WI38 (cell line): ENCODE results near the gene ROR2.

Source experiments
- H3K4me3 ChIP-seq: 2 replicates; pipeline ENCODE4 v1.5.1; 2011; ENCODE audit warnings: low read depth, mild to moderate bottlenecking, control low read depth, low read length
- CTCF ChIP-seq: IDR thresholded peaks from 2 replicates; pipeline ENCODE4 v1.5.1; 2012; ENCODE audit warnings: low read depth, mild to moderate bottlenecking, control low read depth, low read length

The ROR2 gene

GRCh38 chr9:91811024-91811909 lies 138.8 kb downstream of the ROR2 start:
- H3K4me3 ChIP-seq: no peak overlapping the region
- no peak for TF ChIP-seq CTCF

- no peak for TF ChIP-seq CTCF
Observed at GRCh38 chr9:91810286-91810905, 139.6 kb downstream of the ROR2 start.

GRCh38 chr9:91809581-91810285 lies 140.3 kb downstream of the ROR2 start:
- no peak overlapping the region for H3K4me3 ChIP-seq
- no peak for TF ChIP-seq CTCF

More at GRCh38 chr9:91810286-91810905, 139.6 kb downstream of the ROR2 start:
- no peak overlapping the region for H3K4me3 ChIP-seq

GRCh38 chr9:91807643-91808246 lies 142.3 kb downstream of the ROR2 start:
- H3K4me3 ChIP-seq: no peak overlapping the region
- TF ChIP-seq CTCF: no peak

- no peak overlapping the region for H3K4me3 ChIP-seq
- no peak for TF ChIP-seq CTCF
Observed at GRCh38 chr9:91805031-91805430, 145.0 kb downstream of the ROR2 start.

- no peak for TF ChIP-seq CTCF
- no peak overlapping the region for H3K4me3 ChIP-seq
Observed at GRCh38 chr9:91803970-91804752, 145.9 kb downstream of the ROR2 start.
